ENCODE data around the gene GNPTAB. TPM values are rescaled to one million over a fixed set of nuclear protein-coding genes. Genes with fewer than 3 reads are reported as not detected.

Gene GNPTAB
- total RNA-seq, 1 donor from 2014 or later = 43.7 TPM

DNA sequence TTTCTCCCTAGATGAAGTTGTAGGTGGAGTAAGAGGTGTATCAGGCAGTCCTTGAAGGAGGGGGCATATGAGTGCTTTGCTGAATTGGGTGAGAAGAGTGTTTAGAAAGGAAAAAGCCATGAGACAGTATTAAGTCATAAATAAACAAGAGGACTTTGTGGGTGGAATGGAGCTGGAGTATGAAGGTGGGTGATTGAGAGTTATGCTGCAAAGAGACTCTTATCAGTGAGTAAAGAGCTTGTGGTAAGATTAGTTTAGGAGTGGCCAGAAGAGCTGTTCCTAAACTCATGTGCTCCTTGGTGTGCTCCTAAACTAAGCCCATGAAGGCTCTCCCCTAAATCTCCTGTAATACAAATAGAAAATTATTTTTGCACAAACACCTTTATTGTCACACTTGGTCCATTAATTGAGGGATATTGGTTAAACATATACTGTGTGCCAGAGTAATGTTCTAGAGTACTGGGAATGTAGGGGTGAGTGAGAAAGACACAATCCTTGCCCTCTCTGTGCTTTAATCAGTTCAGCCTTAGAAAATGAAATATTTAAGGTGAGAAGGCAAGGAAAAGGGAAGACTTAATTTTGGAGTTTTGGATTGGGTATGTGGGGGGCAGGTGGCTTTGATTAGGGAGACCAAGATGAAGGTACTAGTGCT lies 123.5 kb downstream of the GNPTAB start:
- H3K27me3 Mint-ChIP-seq (ENCODE audit: low read depth, unreplicated experiment) = no peaks in the 10 kb centered on the region
- FAIRE-seq (no peak), DNase-seq (ENCODE audit: low read depth) (peak; percentile 68)
- no peaks in the 10 kb centered on the region for H3K36me3 Mint-ChIP-seq (ENCODE audit: low read depth, unreplicated experiment)
- no peak overlapping the region for H2AFZ ChIP-seq (ENCODE audit: low read depth, low read length)
- TF ChIP-seq, protein P1, sequence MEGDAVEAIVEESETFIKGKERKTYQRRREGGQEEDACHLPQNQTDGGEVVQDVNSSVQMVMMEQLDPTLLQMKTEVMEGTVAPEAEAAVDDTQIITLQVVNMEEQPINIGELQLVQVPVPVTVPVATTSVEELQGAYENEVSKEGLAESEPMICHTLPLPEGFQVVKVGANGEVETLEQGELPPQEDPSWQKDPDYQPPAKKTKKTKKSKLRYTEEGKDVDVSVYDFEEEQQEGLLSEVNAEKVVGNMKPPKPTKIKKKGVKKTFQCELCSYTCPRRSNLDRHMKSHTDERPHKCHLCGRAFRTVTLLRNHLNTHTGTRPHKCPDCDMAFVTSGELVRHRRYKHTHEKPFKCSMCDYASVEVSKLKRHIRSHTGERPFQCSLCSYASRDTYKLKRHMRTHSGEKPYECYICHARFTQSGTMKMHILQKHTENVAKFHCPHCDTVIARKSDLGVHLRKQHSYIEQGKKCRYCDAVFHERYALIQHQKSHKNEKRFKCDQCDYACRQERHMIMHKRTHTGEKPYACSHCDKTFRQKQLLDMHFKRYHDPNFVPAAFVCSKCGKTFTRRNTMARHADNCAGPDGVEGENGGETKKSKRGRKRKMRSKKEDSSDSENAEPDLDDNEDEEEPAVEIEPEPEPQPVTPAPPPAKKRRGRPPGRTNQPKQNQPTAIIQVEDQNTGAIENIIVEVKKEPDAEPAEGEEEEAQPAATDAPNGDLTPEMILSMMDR (IDR thresholded peaks at IDR 0.05; ENCODE audit: insufficient read depth, low read depth, low read length) = no peak
- no peak for TF ChIP-seq EZH2 (IDR thresholded peaks at IDR 0.05; ENCODE audit: insufficient read depth, low read length)
- no peak overlapping the region for H3K27ac Mint-ChIP-seq (ENCODE audit: unreplicated experiment)
- H3K4me3 Mint-ChIP-seq (ENCODE audit: unreplicated experiment) = no peak overlapping the region
- H4K20me1 ChIP-seq (ENCODE audit: insufficient read depth, low read length) = peaks cover 17% of the 10 kb centered on the region
- H3K4me1 Mint-ChIP-seq (ENCODE audit: low read depth, unreplicated experiment) = peaks cover 3% of the 10 kb centered on the region
- H3K27me3 ChIP-seq (ENCODE audit: insufficient read depth, low read length) = no peaks in the 10 kb centered on the region
- H3K79me2 ChIP-seq (ENCODE audit: insufficient read depth, low read length) = peaks cover 13% of the 10 kb centered on the region
- no peaks in the 10 kb centered on the region for H3K4me1 ChIP-seq (ENCODE audit: insufficient read depth, low read length)
- H3K27ac ChIP-seq (ENCODE audit: low read depth, low read length) = no peak overlapping the region
- no peaks in the 10 kb centered on the region for H3K36me3 ChIP-seq (ENCODE audit: insufficient read depth, low read length)
- H3K4me3 ChIP-seq (ENCODE audit: insufficient read depth, low read depth, low read length) = no peak overlapping the region
- no peaks in the 10 kb centered on the region for H3K9me3 ChIP-seq (ENCODE audit: insufficient read depth, low read depth, low read length)
- H3K4me2 ChIP-seq (ENCODE audit: low read length) = peak overlapping the region; percentile 1
- H3K9ac ChIP-seq (ENCODE audit: low read length) = no peak overlapping the region
- H3K9me3 Mint-ChIP-seq (ENCODE audit: unreplicated experiment) = no peaks in the 10 kb centered on the region

DNA sequence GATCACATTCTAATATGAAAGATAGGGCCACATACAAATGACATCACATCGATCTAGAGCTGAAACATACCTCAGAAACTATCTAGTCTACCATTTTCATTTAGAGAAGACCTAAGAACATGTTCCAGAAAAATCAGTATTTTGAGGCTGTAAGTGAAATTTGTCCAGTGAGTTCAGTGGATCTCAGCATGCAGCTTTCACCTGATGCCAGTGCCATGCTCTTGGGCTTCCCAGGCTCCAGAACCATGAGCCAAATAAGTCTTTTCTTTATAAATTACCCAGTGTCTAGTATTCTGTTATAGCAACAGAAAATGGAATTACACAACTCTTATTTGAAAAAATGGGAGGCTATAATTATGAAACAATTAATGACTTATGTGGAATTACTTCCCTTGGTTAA lies 124.4 kb downstream of the GNPTAB start:
- FAIRE-seq (no peak), DNase-seq (ENCODE audit: low read depth) (no peak)
- no peak overlapping the region for H3K4me3 Mint-ChIP-seq (ENCODE audit: unreplicated experiment)
- Histone ChIP-seq H4K20me1 (ENCODE audit: insufficient read depth, low read length) (peaks cover 20% of the 10 kb centered on the region), H3K4me3 (ENCODE audit: insufficient read depth, low read depth, low read length) (no peak overlapping the region), H3K27me3 (ENCODE audit: insufficient read depth, low read length) (no peaks in the 10 kb centered on the region), H3K4me1 (ENCODE audit: insufficient read depth, low read length) (no peaks in the 10 kb centered on the region), H3K4me2 (ENCODE audit: low read length) (no peak overlapping the region), H3K79me2 (ENCODE audit: insufficient read depth, low read length) (peaks cover 20% of the 10 kb centered on the region), H2AFZ (ENCODE audit: low read depth, low read length) (no peak overlapping the region), H3K36me3 (ENCODE audit: insufficient read depth, low read length) (no peaks in the 10 kb centered on the region), H3K9me3 (ENCODE audit: insufficient read depth, low read depth, low read length) (no peaks in the 10 kb centered on the region), H3K9ac (ENCODE audit: low read length) (no peak overlapping the region), H3K27ac (ENCODE audit: low read depth, low read length) (no peak overlapping the region)
- no peaks in the 10 kb centered on the region for H3K9me3 Mint-ChIP-seq (ENCODE audit: unreplicated experiment)
- no peaks in the 10 kb centered on the region for H3K36me3 Mint-ChIP-seq (ENCODE audit: low read depth, unreplicated experiment)
- no peaks in the 10 kb centered on the region for H3K27me3 Mint-ChIP-seq (ENCODE audit: low read depth, unreplicated experiment)
- H3K4me1 Mint-ChIP-seq (ENCODE audit: low read depth, unreplicated experiment) = peaks cover 3% of the 10 kb centered on the region
- TF ChIP-seq EZH2 (IDR thresholded peaks at IDR 0.05; ENCODE audit: insufficient read depth, low read length) = no peak
- TF ChIP-seq, protein P1 (IDR thresholded peaks at IDR 0.05; ENCODE audit: insufficient read depth, low read depth, low read length) = no peak
- H3K27ac Mint-ChIP-seq (ENCODE audit: unreplicated experiment) = no peak overlapping the region

- no peak overlapping the region for H3K4me2 ChIP-seq (ENCODE audit: low read length)
- H3K4me3 ChIP-seq (ENCODE audit: insufficient read depth, low read depth, low read length) = no peak overlapping the region
- no peaks in the 10 kb centered on the region for H3K4me1 ChIP-seq (ENCODE audit: insufficient read depth, low read length)
- Mint-ChIP-seq H3K9me3 (ENCODE audit: unreplicated experiment) (no peaks in the 10 kb centered on the region), H3K4me1 (ENCODE audit: low read depth, unreplicated experiment) (no peaks in the 10 kb centered on the region), H3K4me3 (ENCODE audit: unreplicated experiment) (no peak overlapping the region), H3K27ac (ENCODE audit: unreplicated experiment) (no peak overlapping the region), H3K36me3 (ENCODE audit: low read depth, unreplicated experiment) (no peaks in the 10 kb centered on the region), H3K27me3 (ENCODE audit: low read depth, unreplicated experiment) (no peaks in the 10 kb centered on the region)
- no peak overlapping the region for H2AFZ ChIP-seq (ENCODE audit: low read depth, low read length)
- H3K9ac ChIP-seq (ENCODE audit: low read length) = no peak overlapping the region
- TF ChIP-seq EZH2 (IDR thresholded peaks at IDR 0.05; ENCODE audit: insufficient read depth, low read length) = no peak
- TF ChIP-seq, protein P1 (IDR thresholded peaks at IDR 0.05; ENCODE audit: insufficient read depth, low read depth, low read length) = no peak
- H3K9me3 ChIP-seq (ENCODE audit: insufficient read depth, low read depth, low read length) = no peaks in the 10 kb centered on the region
- no peaks in the 10 kb centered on the region for H3K27me3 ChIP-seq (ENCODE audit: insufficient read depth, low read length)
- peaks cover 26% of the 10 kb centered on the region for H4K20me1 ChIP-seq (ENCODE audit: insufficient read depth, low read length)
- no peak for DNase-seq (ENCODE audit: low read depth)
- H3K36me3 ChIP-seq (ENCODE audit: insufficient read depth, low read length) = no peaks in the 10 kb centered on the region
- H3K79me2 ChIP-seq (ENCODE audit: insufficient read depth, low read length) = peaks cover 36% of the 10 kb centered on the region
- no peak for FAIRE-seq
- no peak overlapping the region for H3K27ac ChIP-seq (ENCODE audit: low read depth, low read length)
Measured at GRCh38 chr12:101703487-101703886, 127.3 kb downstream of the GNPTAB start.

All from astrocyte (in vitro differentiated cells and primary cell).